Activated CD8-positive, alpha-beta memory T cell treated with anti-CD3 and anti-CD28 coated beads for 48 hours (primary cell): ENCODE measurements around the gene KHNYN.
"Not testable (repeated sequence)": the region's sequence is repeated elsewhere in the genome, so short reads cannot be mapped to it uniquely, and the experiment has no call there.

Source experiments
- DNase-seq, 3 experiments: peaks; one replicate each; pipeline ENCODE4 v3.0.0-alpha.2; 2020; ENCODE audit warnings: low read depth in 2 of 3, low spot score in 2 of 3

The KHNYN gene

GRCh38 chr14:24437020-24437735 is 7.4 kb downstream of the KHNYN start:
- DNase-seq, result no peak

- no peak for DNase-seq
Observed at GRCh38 chr14:24437736-24438067, 7.9 kb downstream of the KHNYN start.

DNA sequence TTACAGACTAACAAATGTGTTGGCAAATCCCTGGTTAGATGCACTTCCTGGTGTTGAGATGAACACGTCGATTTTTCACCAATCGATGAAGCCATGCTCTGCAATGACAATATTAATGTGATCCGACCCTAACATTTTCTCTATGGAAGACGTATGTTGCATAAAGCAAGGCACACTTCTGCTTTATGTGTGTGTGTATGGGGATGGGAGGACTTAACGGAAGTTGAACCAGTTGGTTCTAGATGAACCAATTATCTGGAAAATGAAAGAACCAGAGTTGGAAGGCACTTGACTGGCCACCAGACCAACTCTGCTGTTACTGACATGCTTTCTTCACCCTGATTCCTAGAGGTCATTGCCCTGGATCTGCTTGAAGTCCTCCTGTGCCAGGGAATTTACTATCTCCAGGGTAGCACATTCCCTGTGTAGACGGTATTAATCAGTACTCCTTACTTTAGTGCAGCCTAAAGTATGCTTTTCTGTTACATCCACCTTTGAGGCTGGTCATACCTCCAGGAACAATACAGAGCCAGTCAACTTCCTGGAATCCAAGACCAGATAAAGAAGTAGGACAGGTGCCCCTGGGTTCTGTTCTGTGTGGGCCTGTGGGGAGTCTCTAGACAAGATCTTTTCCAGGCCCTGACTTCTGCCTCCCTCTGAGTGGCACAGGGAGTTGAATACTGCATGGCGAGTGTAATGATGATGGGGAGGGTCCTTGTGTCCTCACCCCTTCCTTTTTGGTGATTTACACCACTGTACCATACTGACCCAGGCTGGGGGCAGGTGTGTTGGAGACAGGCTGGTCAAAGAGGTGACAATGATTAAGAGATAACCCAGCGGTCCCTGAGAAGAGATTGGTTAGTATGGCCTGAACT is 8.7 kb downstream of the KHNYN start:
- no peak for DNase-seq

- DNase-seq, result no peak
Observed at GRCh38 chr14:24439257-24439656, 9.5 kb downstream of the KHNYN start.

DNA sequence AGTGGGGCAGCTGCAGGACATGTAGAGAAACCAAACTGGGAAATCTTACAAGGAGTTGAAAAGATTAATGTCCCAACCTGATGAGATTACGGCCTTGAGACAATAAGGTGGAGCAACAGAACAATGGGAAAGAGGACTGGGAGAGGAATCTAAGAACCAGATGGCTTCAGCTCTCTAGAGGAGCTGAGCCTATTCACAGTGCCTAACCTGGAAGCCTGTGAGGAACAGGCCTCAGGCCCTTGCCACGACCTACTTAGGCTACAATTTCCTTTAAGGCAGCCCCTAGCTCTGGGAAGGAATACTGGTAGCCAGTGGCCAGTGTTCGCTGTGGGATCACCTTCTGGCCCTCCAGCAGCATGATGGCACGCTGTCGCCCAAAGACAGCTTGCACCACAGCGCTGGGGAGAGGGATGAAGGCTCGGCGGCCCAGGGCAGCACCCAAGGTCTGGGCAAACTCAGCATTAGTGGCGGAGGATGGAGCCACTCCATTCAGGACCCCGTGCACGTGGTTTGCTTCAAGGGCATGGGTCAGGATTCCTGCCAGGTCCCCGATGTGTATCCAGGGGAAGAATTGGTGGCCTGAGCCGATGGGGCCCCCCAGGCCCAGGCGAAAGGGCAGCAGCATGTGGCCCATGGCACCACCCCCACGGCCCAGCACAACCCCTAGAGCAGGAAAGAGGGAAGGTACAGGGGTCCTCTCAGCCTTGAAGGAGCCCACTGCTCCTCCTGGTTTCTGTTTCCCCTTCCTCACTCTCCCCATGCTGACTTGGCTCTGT is 10.3 kb downstream of the KHNYN start:
- no peak for DNase-seq

- no peak for DNase-seq
Observed at GRCh38 chr14:24440606-24441399, 11.0 kb downstream of the KHNYN start.

DNA sequence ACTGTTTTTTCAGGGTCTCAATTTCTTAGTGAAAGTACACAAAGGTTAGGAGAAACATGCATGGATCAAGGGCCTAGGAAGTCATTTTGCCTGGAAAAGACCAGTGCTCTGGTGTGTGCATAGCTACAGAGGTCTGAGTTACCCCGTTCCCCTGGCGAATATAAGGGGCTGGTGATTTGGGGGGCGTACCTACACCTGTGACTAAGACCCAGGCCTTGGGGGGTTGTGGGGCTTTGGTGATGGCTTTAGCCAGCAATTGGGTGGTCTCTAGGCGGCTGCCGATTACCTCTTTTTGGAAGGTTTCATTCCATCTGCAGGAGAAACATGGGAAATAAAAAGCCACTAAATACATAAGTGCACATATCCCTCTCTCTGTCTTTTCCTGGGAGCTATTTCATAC is 11.7 kb downstream of the KHNYN start:
- no peak for DNase-seq

DNA sequence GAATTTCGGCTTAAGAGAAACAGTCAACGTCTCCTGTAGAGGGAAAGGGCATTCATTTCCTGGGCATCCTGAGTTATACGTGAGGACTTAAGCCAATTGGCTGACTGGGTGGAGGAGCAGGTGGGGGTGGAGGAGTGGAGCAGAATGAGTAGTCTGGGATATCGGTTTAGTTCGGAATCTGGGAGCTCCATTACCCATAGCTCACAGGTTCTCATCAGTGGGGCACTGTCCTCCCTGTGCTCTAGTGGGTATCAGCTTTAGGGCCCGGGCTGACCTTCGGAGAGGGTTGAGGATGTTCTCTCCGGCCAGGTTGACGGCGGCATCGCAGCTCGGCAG is 12.1 kb downstream of the KHNYN start:
- no peak for DNase-seq

GRCh38 chr14:24442240-24443052 is 12.7 kb downstream of the KHNYN start, which contains the start of gene SDR39U1:
SDR39U1 (minus strand) TSS chr14:24442776; CDS start chr14:24442769, 7 bp downstream.
- DNase-seq, result peak; percentile 66 to 88 (median 88)

DNA sequence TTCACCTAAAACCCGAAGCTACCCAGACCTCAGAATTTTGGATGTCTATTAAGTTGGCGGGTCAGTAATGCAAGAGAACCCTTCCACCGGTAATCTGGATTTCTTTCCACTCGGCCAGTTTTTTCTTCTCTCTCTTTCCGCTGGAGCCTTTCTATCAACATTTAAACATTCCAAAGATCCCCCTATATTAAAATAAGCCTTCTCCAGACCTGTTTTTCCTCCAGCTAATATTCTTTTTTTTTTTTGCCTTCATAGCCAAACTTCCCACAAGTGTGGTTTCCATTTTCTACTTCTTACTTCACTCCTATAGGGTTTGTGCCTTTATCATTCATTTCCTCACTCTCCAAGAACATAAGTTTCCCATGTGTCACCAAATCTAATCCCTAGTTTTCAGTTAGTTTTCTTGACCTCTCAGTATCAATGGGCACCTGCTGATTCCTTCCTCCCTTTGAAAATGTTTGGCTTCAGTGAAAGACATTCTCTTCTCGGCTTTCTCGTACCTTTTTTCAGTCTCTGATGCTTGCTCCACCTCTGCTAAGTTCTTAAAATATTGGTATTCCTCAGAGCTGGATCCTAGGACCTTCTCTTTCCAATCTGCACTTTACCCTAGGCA is 13.4 kb downstream of the KHNYN start:
- no peak for DNase-seq

DNA sequence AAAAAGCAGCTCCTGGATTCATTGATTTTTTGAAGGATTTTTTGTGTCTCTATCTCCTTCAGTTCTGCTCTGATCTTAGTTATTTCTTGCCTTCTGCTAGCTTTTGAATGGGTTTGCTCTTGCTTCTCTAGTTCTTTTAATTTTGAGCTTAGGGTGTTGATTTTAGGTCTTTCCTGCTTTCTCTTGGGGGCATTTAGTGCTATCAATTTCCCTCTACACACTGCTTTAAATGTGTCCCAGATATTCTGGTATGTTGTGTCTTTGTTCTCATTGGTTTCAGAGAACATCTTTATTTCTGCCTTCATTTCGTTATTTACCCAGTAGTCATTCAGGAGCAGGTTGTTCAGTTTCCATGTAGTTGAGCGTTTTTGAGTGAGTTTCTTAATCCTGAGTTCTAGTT is 21.1 kb downstream of the KHNYN start:
- not testable (repeated sequence) for DNase-seq

GRCh38 chr14:24456980-24457379 is 27.2 kb downstream of the KHNYN start:
- DNase-seq, result no peak

GRCh38 chr14:24458736-24459135 is 29.0 kb downstream of the KHNYN start:
- DNase-seq, result no peak

GRCh38 chr14:24459331-24459730 is 29.6 kb downstream of the KHNYN start:
- DNase-seq, result no peak

GRCh38 chr14:24461336-24461735 is 31.6 kb downstream of the KHNYN start:
- DNase-seq, result no peak

GRCh38 chr14:24463017-24463883 is 33.5 kb downstream of the KHNYN start:
- no peak for DNase-seq

DNA sequence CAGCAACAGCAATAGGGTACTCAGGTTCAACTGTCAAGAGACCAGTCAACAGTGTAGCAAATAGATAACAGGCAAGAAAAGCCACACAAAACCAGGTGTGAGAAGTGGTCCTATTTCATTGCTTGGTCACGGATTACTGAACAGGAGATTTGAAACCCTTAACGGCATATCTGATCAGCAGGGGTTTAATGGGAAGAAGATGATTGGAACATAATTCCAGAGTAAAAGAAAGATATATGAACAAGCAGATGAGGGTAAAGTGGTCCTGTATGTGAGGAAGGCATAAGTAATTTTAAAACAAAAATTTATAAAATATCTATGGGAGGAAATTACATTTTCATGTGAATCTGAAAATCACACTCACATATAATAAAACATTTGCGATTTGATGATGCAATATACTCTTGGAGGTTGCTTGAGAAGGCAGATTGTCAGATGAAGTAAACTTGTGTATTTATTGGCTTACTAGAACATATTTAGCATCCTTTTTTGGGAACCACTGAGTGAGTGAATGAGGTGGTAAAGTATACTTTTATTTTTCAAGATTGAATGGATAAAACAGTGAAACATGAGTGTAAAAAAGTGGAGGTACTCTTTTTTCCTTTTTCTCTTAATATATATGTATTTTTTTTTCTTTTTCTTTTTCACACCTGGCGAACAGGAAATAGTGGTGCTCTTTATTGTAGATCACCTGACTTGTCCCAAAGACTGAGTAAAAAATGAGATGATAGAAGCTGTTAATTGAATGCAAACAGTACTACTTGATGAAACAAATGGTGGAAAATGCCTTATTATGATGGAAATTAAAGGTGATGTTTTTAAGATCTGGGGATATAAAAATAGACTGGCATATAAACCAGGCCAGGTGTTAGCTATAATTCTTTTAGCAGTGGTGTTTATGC is 34.4 kb downstream of the KHNYN start:
- no peak for DNase-seq

- no peak for DNase-seq
Observed at GRCh38 chr14:24465368-24465767, 35.6 kb downstream of the KHNYN start.
